DMS53 treated with DMSO at 0.1 percent for 48 hours (cell line): Measurements from ENCODE around the gene ZSWIM5.
"Not testable (repeated sequence)": the region's sequence is repeated elsewhere in the genome, so short reads cannot be mapped to it uniquely, and the experiment has no call there.

Source experiments
- DNase-seq: peaks from one replicate; lab custom pipeline; 2025; ENCODE audit not compliant: unreplicated experiment; lab: John Stamatoyannopoulos, UW

ZSWIM5 gene

GRCh38 chr1:45205011-45205909 lies 1.1 kb downstream of the ZSWIM5 start:
- peak; percentile 34 for DNase-seq

GRCh38 chr1:45200906-45201500 lies 5.4 kb downstream of the ZSWIM5 start:
- no peak for DNase-seq

- no peak for DNase-seq
These were observed 6.0 kb downstream of the ZSWIM5 start for GRCh38 chr1:45200435-45200834.

- DNase-seq = no peak
These were observed 8.2 kb downstream of the ZSWIM5 start for GRCh38 chr1:45198185-45198584.

DNA sequence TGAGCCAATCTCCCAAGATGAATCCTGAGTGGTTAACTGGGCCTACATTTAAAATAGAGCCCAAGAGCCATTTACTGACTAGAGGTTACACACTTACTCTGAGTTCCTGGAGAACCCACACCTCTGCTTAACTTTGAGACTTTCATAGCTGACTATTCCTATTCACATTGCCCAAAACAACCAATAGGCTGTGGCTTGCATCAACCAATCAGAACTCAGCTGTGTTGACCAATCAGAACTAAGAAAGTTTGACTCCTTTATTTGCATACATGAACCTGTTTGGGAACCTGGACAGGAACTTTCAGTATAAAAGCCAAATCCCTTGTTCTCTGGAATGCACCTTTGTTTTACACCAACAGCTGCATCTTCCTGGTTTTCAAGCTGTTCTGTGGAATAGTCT lies 9.5 kb downstream of the ZSWIM5 start:
- no peak for DNase-seq

- DNase-seq = no peak
These were observed 15.0 kb downstream of the ZSWIM5 start for GRCh38 chr1:45191418-45191783.

DNA sequence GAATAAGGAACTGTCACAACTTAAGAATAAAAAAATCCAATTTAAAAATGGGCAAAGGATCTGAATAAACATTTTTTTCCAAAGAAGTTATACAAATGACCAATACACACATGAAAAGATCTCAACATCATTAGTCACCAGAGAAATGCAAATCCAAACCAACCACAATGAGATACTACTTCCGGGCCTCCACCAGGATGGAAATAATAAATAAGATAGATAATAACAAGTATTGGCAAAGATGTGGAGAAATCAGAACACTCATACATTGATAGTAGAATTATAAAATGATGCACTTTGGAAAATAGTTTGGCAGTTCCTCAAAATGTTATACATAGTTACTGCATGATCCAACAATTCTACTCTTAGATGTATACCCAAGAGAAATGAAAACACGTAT lies 18.7 kb downstream of the ZSWIM5 start:
- DNase-seq = no peak

- not testable (repeated sequence) for DNase-seq
These were observed 26.4 kb downstream of the ZSWIM5 start for GRCh38 chr1:45179918-45180519.

GRCh38 chr1:45177452-45177851 lies 29.0 kb downstream of the ZSWIM5 start:
- DNase-seq = no peak

DNA sequence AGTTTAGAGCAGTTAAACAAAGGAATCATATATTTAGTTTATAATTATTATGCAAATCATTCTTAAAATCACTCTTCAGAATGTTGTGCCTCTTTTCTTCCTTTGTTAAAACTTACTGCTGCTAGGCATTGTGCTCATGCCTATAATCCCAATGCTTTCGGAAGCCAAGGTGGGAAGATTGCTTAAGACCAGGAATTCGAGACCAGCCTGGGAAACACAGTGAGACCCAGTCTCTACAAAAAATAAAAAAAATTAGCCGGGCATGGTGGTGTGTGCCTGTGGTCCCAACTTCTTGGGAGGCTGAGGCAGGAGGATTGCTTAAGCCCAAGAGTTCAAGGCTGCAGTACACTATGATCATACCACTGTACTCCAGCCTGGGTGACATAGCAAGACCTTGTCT lies 33.6 kb downstream of the ZSWIM5 start:
- DNase-seq = no peak

DNA sequence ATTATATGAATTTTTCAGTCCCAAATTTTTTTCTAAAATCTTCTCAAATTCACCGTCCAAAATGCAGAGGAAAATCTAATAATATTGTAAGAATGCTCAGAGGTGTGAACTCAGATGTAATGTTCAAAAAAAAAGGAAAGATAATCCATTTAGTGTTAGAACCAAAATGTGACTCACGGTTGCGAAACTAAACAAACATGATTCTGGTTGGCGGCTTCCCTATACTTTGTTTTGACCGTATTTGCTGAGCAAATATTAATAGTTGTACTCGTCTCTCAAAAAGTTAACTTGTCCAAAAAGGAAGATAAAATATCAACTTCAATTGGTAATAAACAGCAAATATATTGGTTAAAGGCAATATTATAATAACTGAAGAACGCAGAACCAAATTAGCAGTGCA lies 34.4 kb downstream of the ZSWIM5 start:
- peak; percentile 77 for DNase-seq

DNA sequence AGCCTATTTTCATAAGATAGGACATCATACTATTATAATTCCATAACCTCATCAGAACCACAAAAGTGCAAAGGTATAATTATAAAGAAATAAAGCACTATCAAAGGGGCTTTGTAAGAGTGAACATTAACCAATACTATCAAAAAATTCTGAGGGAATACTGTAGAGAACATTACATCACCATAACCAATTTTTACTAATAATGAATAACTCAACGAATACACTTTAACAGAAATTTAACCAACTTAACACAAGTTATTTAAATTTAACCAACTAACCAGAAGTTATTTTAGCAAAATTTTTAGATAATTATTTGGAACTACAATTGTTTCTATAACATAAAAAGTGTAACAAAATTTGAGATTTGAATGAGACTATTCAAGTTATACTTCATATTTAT lies 34.8 kb downstream of the ZSWIM5 start:
- DNase-seq = no peak

GRCh38 chr1:45170151-45170742 lies 36.2 kb downstream of the ZSWIM5 start:
- peak; percentile 11 for DNase-seq

DNA sequence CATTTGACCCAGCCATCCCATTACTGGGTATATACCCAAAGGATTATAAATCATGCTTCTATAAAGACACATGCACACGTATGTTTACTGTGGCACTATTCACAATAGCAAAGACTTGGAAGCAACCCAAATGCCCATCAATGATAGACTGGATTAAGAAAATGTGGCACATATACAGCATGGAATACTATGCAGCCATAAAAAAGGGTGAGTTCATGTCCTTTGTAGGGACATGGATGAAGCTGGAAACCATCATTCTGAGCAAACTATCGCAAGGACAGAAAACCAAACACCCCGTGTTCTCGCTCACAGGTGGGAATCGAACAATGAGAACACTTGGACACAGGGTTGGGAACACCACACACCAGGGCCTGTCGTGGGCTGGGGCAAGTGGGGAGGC lies 38.5 kb downstream of the ZSWIM5 start:
- not testable (repeated sequence) for DNase-seq

GRCh38 chr1:45164307-45164706 lies 42.1 kb downstream of the ZSWIM5 start:
- not testable (repeated sequence) for DNase-seq

DNA sequence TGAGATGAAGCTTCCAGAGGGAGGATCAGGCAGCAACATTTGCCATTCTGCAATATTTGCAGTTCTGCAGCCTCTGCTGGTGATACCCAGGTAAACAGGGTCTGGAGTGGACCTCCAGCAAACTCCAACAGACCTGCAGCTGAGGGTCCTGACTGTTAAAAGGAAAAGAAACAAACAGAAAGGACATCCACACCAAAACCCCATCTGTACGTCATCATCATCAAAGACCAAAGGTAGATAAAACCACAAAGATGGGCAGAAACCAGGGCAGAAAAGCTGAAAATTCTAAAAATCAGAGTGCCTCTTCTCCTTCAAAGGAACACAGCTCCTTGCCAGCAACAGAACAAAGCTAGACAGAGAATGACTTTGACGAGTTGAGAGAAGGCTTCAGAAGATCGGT lies 43.3 kb downstream of the ZSWIM5 start:
- DNase-seq = not testable (repeated sequence)

DNA sequence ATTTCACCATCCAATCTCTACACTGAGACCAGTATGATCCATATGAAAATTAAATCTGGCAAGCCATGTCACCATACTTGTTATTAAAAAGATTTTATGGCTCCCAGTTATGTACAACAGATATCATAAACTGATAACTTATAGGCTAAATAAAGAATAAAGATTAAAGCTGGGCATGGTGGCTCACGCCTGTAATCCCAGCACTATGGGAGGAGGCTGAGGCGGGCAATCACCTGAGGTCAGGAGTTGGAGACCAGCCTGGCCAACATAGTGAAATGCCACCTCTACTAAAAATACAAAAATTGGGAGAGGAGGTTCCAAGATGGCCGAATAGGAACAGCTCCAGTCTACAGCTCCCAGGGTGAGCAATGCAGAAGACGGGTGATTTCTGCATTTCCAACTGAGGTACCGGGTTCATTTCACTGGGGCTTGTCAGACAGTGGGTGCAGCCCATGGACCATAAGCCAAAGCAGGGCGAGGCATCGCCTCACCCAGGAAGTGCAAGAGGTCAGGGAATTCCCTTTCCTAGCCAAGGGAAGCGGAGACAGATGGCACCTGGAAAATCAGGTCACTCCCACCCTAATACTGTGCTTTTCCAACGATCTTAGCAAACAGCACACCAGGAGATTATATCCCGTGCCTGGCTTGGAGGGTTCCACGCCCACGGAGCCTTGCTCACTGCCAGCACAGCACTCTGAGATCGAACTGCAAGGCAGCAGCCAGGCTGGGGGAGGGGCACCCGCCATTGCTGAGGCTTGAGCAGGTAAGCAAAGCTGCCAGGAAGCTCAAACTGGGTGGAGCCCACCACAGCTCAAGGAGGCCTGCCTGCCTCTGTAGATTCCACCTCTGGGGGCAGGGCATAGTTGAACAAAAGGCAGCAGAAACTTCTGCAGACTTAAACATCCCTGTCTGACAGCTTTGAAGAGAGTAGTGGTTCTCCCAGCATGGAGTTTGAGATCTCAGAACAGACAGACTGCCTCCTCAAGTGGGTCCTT lies 44.1 kb downstream of the ZSWIM5 start:
- not testable (repeated sequence) for DNase-seq

GRCh38 chr1:45155957-45156356 lies 50.4 kb downstream of the ZSWIM5 start:
- no peak for DNase-seq

DNA sequence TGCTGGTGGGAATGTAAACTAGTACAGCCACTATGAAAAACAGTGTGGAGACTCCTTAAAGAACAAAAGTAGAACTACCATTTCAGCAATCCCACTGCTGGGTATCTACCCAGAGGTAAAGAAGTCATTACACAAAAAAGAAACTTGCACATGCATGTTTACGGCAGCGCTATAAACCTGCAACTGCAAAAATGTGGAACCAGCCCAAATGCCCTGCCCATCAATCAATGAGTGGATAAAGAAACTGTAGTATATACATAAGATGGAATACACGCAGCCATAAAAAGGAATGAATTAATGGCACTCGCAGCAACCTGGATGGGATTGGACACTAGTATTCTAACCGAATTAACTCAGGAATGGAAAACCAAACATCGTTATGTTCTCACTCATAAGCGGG lies 51.0 kb downstream of the ZSWIM5 start:
- no peak for DNase-seq

GRCh38 chr1:45152126-45152525 lies 54.3 kb downstream of the ZSWIM5 start:
- DNase-seq = no peak
